NCI-H2227 (cell line): ENCODE data around the gene DPEP2NB.
A peak's percentile ranks its signal among the peaks of the same experiment; 100 is the strongest.
"Not testable (repeated sequence)": the region's sequence is repeated elsewhere in the genome, so short reads cannot be mapped to it uniquely, and the experiment has no call there.

Source experiments
- DNase-seq: peaks from one replicate; lab custom pipeline; 2025; ENCODE audit not compliant: unreplicated experiment; lab: John Stamatoyannopoulos, UW

The DPEP2NB gene

GRCh38 chr16:68015681-68016080, at the start of gene DPEP2NB:
Gene DPEP2NB (minus strand): TSS chr16:68015911. CDS start chr16:68015770, 141 bp downstream.
- no peak for DNase-seq

- DNase-seq: peak; percentile 57
Observed at GRCh38 chr16:68064791-68065365, 49.2 kb upstream of the DPEP2NB start.

GRCh38 chr16:68062910-68063393, 47.2 kb upstream of the DPEP2NB start:
- DNase-seq: no peak

GRCh38 chr16:68061396-68061795, 45.7 kb upstream of the DPEP2NB start:
- DNase-seq: no peak

GRCh38 chr16:68059804-68060203, 44.1 kb upstream of the DPEP2NB start:
- no peak for DNase-seq

- no peak for DNase-seq
Observed at GRCh38 chr16:68055395-68055794, 39.7 kb upstream of the DPEP2NB start.

GRCh38 chr16:68049449-68049848, 33.7 kb upstream of the DPEP2NB start:
- no peak for DNase-seq

GRCh38 chr16:68047987-68048386, 32.3 kb upstream of the DPEP2NB start:
- DNase-seq: no peak

GRCh38 chr16:68046106-68046505, 30.4 kb upstream of the DPEP2NB start:
- DNase-seq: no peak

- no peak for DNase-seq
Observed at GRCh38 chr16:68041783-68042182, 26.1 kb upstream of the DPEP2NB start.

- DNase-seq: peak; percentile 52
Observed at GRCh38 chr16:68040506-68041288, 25.0 kb upstream of the DPEP2NB start.

GRCh38 chr16:68037841-68038597, 22.3 kb upstream of the DPEP2NB start:
- DNase-seq: no peak

GRCh38 chr16:68035227-68035626, 19.5 kb upstream of the DPEP2NB start:
- DNase-seq: no peak

GRCh38 chr16:68033101-68033500, 17.4 kb upstream of the DPEP2NB start:
- DNase-seq: no peak

- no peak for DNase-seq
Observed at GRCh38 chr16:68031951-68032350, 16.2 kb upstream of the DPEP2NB start.

- not testable (repeated sequence) for DNase-seq
Observed at GRCh38 chr16:68030108-68030507, 14.4 kb upstream of the DPEP2NB start.

GRCh38 chr16:68028996-68029395, 13.3 kb upstream of the DPEP2NB start:
- DNase-seq: no peak

- DNase-seq: peak; percentile 91
Observed at GRCh38 chr16:68022728-68023537, 7.2 kb upstream of the DPEP2NB start, which contains the start of the genes DDX28 and DUS2. Gene DDX28 (minus strand): TSS chr16:68023232. CDS start chr16:68023202, 30 bp downstream. Gene DUS2 (plus strand): TSS chr16:68023284. CDS start chr16:68038024, 14,740 bp downstream.

GRCh38 chr16:68022278-68022727, 6.6 kb upstream of the DPEP2NB start:
- no peak for DNase-seq

GRCh38 chr16:68021490-68021889, 5.8 kb upstream of the DPEP2NB start:
- no peak for DNase-seq
